Bronchial epithelial cell (primary cell): ENCODE measurements around the gene CHST11. TPM values are rescaled to one million over a fixed set of nuclear protein-coding genes. Genes with fewer than 3 reads are reported as not detected.
"Not testable (repeated sequence)": the region's sequence is repeated elsewhere in the genome, so short reads cannot be mapped to it uniquely, and the experiment has no call there.

ENCODE experiments used
- DNase-seq: peaks from one replicate; pipeline ENCODE4 v3.0.0-alpha.2; 2010; ENCODE audit warnings: low read depth
- FAIRE-seq: peaks from 2 replicates; lab custom pipeline; 2011; peaks lifted over from hg19 to GRCh38; lab: Jason Lieb, UNC
- H3K27me3 ChIP-seq: 2 replicates; pipeline ENCODE4 v1.5.1; 2011; ENCODE audit warnings: low read length; ENCODE audit not compliant: control insufficient read depth, insufficient read depth
- H3K36me3 ChIP-seq: 2 replicates; pipeline ENCODE4 v1.5.1; 2011; ENCODE audit warnings: low read length; ENCODE audit not compliant: control insufficient read depth, insufficient read depth
- H3K4me3 ChIP-seq: 2 replicates; pipeline ENCODE4 v1.5.1; 2011; ENCODE audit warnings: mild to moderate bottlenecking, low read depth, low read length, control low read depth
- CTCF ChIP-seq: IDR thresholded peaks from 2 replicates; pipeline ENCODE4 v1.5.1; 2011; ENCODE audit warnings: mild to moderate bottlenecking, moderate library complexity, low read length, control low read depth, inconsistent platforms; ENCODE audit not compliant: insufficient read depth, severe bottlenecking
- total RNA-seq: library from RNA; depleted of rRNA; stranded (reverse); fragments of >200 nt; gene quantifications from 2 replicates; pipeline ENCODE4 v1.2.1, GENCODE V29; 2014

Gene CHST11
- total RNA-seq, 1 donor from 2014 or later, result 7.9 TPM

GRCh38 chr12:104608998-104609397 is 152.2 kb downstream of the CHST11 start:
- H3K36me3 ChIP-seq, result no peaks in the 10 kb centered on the region
- no peak for TF ChIP-seq CTCF
- no peak overlapping the region for H3K4me3 ChIP-seq
- no peak for FAIRE-seq
- no peak for DNase-seq
- H3K27me3 ChIP-seq, result no peaks in the 10 kb centered on the region

GRCh38 chr12:104609445-104609844 is 152.7 kb downstream of the CHST11 start:
- Histone ChIP-seq H3K27me3 (no peaks in the 10 kb centered on the region), H3K36me3 (no peaks in the 10 kb centered on the region), H3K4me3 (no peak overlapping the region)
- DNase-seq, result no peak
- no peak for FAIRE-seq
- no peak for TF ChIP-seq CTCF

DNA sequence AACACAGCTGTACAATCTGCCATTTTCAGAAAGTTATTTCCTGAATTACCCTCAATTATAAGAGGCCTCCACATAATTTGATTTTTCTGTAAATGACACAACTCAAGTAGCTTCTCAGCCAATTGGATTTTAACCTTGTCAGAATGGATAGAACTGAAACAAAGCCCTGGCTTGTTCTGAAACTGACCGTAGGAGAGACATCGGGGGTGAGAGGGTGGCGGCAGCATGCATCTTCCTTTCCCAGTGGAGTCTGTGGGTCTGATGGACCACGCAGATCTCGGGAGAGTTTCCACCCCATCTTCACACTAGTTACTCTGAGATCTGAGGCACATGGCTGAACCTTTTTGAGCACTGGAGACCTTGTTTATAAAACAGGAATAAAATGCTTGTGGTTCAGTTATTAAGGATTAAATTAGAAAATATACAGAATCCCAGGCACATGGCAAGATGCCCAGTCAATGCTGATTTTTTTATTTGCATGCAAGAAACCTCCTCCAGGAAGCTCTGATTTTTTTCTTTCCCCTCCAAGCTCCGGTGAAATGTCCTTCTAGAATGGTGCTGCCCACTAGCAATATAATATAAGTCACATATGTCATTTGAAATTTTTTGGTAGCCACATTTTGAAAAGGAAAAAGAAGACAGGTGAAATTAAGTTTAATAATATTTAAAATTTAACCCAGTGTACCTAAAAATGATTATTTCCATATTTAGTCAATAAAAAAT is 153.9 kb downstream of the CHST11 start:
- no peak overlapping the region for H3K4me3 ChIP-seq
- FAIRE-seq (no peak), DNase-seq (no peak)
- H3K36me3 ChIP-seq, result no peaks in the 10 kb centered on the region
- TF ChIP-seq CTCF, result no peak
- no peaks in the 10 kb centered on the region for H3K27me3 ChIP-seq

GRCh38 chr12:104611671-104612070 is 154.9 kb downstream of the CHST11 start:
- Histone ChIP-seq H3K27me3 (no peaks in the 10 kb centered on the region), H3K36me3 (no peaks in the 10 kb centered on the region), H3K4me3 (no peak overlapping the region)
- DNase-seq, result no peak
- TF ChIP-seq CTCF, result no peak
- FAIRE-seq, result no peak

DNA sequence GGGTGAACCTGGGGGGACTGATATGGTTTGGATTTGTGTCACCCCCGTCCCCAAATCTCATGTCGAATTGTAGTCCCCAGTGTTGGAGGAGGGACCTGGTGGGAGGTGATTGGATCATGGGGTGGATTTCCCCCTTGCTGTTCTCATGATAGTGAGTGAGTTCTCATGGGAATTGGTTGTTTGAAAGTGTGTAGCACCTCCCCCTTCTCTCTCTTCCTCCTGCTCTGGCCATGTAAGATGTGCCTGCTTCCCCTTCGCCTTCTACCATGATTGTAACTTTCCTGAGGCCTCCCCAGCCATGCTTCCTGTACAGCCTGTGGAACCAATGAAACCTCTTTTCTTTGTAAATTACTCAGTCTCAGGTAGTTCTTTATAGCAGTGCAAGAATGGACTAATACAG is 156.6 kb downstream of the CHST11 start:
- not testable (repeated sequence) for H3K27me3 ChIP-seq, DNase-seq, H3K4me3 ChIP-seq, FAIRE-seq, H3K36me3 ChIP-seq

DNA sequence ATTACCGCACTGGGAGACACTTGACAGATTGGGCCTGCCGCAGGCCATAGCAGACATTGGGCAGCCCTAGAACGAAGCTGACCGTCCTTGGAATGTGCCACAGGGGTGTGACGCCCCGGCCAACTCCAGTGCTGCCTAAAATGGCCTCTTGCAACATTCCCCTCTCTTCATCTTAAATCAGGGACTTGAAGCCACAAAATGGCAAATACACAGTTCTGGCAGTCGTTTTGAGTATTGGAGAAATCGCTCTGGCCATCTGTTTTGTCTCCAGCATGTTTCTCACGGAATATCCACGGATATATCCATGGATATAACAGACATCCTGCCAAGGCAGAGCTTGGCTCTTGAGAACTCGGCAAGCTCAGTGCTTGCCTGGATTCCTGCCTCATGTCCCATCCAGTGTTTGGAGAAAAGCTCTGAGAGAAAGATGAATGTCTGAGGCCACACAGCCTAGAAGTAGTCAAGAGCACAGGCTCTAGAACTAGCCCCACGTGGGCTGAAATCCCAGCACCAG is 158.4 kb downstream of the CHST11 start:
- Histone ChIP-seq H3K4me3 (no peak overlapping the region), H3K36me3 (no peaks in the 10 kb centered on the region), H3K27me3 (no peaks in the 10 kb centered on the region)
- no peak for TF ChIP-seq CTCF
- DNase-seq (no peak), FAIRE-seq (no peak)
